ENCODE results near the gene SMARCE1. TPM values are rescaled to one million over a fixed set of nuclear protein-coding genes. Genes with fewer than 3 reads are reported as not detected.

Gene SMARCE1
- total RNA-seq = 82.4 and 89.9 TPM in 2 replicates

GRCh38 chr17:40647624-40648383, at the start of gene SMARCE1:
Gene SMARCE1 (minus strand): TSS chr17:40647818. CDS start chr17:40645802, 2,016 bp downstream.

GRCh38 chr17:40664582-40665333, 17.1 kb upstream of the SMARCE1 start, which contains the start of gene KRT222:
Gene KRT222 (minus strand): TSS chr17:40665177. CDS start chr17:40665099, 78 bp downstream.

Other genes with a start within 250 kb of the SMARCE1 start
- gene TOP2A, start 229.9 kb downstream of the SMARCE1 start, total RNA-seq = 6.5 and 149 TPM in 2 replicates
- gene IGFBP4, start 204.4 kb downstream of the SMARCE1 start, total RNA-seq = 443 and 722 TPM in 2 replicates
- gene TNS4, start 146.2 kb downstream of the SMARCE1 start, total RNA-seq = under 0.01 TPM in 1 of 2 replicates, not detected in the other
- gene CCR7, start 82.3 kb downstream of the SMARCE1 start, total RNA-seq = not detected in 2 replicates
- gene KRT222, start 17.4 kb upstream of the SMARCE1 start, total RNA-seq = not detected in 2 replicates
- not detected in 2 replicates for gene KRT24, start 55.9 kb upstream of the SMARCE1 start, total RNA-seq
- not detected in 2 replicates for gene KRT25, start 107.5 kb upstream of the SMARCE1 start, total RNA-seq
- not detected in 2 replicates for gene KRT26, start 124.4 kb upstream of the SMARCE1 start, total RNA-seq
- not detected in 2 replicates for gene KRT27, start 134.7 kb upstream of the SMARCE1 start, total RNA-seq
- not detected in 2 replicates for gene KRT28, start 152.1 kb upstream of the SMARCE1 start, total RNA-seq
- gene KRT10, start 174.8 kb upstream of the SMARCE1 start, total RNA-seq = 1.5 and 3.5 TPM in 2 replicates
- not detected in 2 replicates for gene KRT12, start 219.4 kb upstream of the SMARCE1 start, total RNA-seq
- not detected in 2 replicates for gene KRT20, start 237.4 kb upstream of the SMARCE1 start, total RNA-seq

Measured in smooth muscle cell of trachea (primary cell).